Upper lobe of right lung (tissue), 1 donor: ENCODE results near the gene WDR27. TPM values are rescaled to one million over a fixed set of nuclear protein-coding genes. Genes with fewer than 3 reads are reported as not detected.

ENCODE experiments used
- ATAC-seq: fragments of 200-7000 bp; cut with Tn5 transposase; one replicate; pipeline ENCODE4 v1.9.1; 2020; ENCODE audit warnings: mild to moderate bottlenecking, moderate library complexity
- DNase-seq: peaks from one replicate; pipeline ENCODE4 v3.0.0-alpha.2; 2020
- H3K27ac ChIP-seq: fragments of 200-600 bp; one replicate; pipeline ENCODE4 v1.8.0; 2022
- H3K27me3 ChIP-seq: fragments of 200-600 bp; one replicate; pipeline ENCODE4 v1.8.0; 2022; ENCODE audit warnings: mild to moderate bottlenecking
- H3K36me3 ChIP-seq: fragments of 200-600 bp; one replicate; pipeline ENCODE4 v1.8.0; 2022
- H3K4me1 ChIP-seq: fragments of 200-600 bp; one replicate; pipeline ENCODE4 v1.8.0; 2022
- H3K4me3 ChIP-seq: fragments of 200-600 bp; one replicate; pipeline ENCODE4 v1.8.0; 2022; ENCODE audit warnings: mild to moderate bottlenecking
- H3K9me3 ChIP-seq: fragments of 200-600 bp; one replicate; pipeline ENCODE4 v1.8.0; 2022
- CTCF ChIP-seq: fragments of 200-600 bp; IDR thresholded peaks from one replicate; pipeline ENCODE4 v1.8.0; 2022; ENCODE audit warnings: antibody characterized with exemption
- intact Hi-C: fragments of 100-400 bp; cut with DNase I; formaldehyde crosslinking; loops from one replicate; pipeline ENCODE4 v1.11.0; 2022
- total RNA-seq: library from RNA; stranded (reverse); fragmentation: NEBNext Ultra II Directional; extraction: Animal tissue kit (Norgen Biotek cat#: 25700); gene quantifications from one replicate; pipeline ENCODE4 v1.2.1, GENCODE V29; 2021
- donor health status: DM: no; HTN: yes; CAD: no; lungs with severe emphysema.

Gene WDR27
- total RNA-seq, 1 donor from 2014 or later, result 39.0 TPM

GRCh38 chr6:169640983-169641382 lies 60.8 kb downstream of the WDR27 start:
- H3K4me3 ChIP-seq, result no peak overlapping the region
- no peaks in the 10 kb centered on the region for H3K27me3 ChIP-seq
- intact Hi-C loops, result no loop called here
- H3K9me3 ChIP-seq, result no peaks in the 10 kb centered on the region
- no peak for DNase-seq
- TF ChIP-seq CTCF, result no peak
- H3K36me3 ChIP-seq, result no peaks in the 10 kb centered on the region
- no peaks in the 10 kb centered on the region for H3K4me1 ChIP-seq
- ATAC-seq, result peak; percentile 10
- no peak overlapping the region for H3K27ac ChIP-seq

DNA sequence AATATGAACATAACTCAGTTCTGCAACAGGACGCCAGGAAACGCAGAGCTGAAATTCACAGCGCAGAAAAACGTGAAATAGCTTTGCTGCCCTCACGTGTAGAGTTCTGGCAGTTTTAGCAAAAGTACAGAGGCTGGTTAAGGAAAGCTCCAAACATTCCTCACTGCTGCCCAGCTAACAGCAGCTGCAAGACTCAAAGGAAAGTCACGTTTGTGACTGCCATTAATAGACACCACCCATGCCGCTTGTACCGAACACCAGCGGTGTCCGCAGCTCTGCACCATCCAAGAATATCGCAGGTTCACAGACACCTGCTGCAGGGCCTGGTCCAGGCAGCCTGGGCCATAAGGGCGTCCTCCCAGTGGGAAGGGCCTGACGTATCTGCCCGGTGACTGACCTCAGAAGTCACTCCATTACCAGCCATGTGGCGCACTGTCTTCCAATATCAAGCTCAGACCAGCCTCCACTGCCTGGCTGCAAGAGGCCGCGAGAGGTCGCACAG lies 61.4 kb downstream of the WDR27 start:
- Histone ChIP-seq H3K4me3 (no peak overlapping the region), H3K9me3 (no peaks in the 10 kb centered on the region), H3K36me3 (no peaks in the 10 kb centered on the region), H3K27ac (no peak overlapping the region), H3K4me1 (no peaks in the 10 kb centered on the region), H3K27me3 (no peaks in the 10 kb centered on the region)
- DNase-seq (no peak), ATAC-seq (peak; percentile 27)
- no peak for TF ChIP-seq CTCF
- intact Hi-C loops, result no loop called here

- H3K36me3 ChIP-seq, result no peaks in the 10 kb centered on the region
- H3K27ac ChIP-seq, result no peak overlapping the region
- no peaks in the 10 kb centered on the region for H3K27me3 ChIP-seq
- H3K9me3 ChIP-seq, result no peaks in the 10 kb centered on the region
- no peak for TF ChIP-seq CTCF
- H3K4me3 ChIP-seq, result no peak overlapping the region
- intact Hi-C loops, result no loop called here
- DNase-seq (no peak), ATAC-seq (peak; percentile 9)
- H3K4me1 ChIP-seq, result no peaks in the 10 kb centered on the region
Observed at GRCh38 chr6:169639653-169640278, 62.1 kb downstream of the WDR27 start.

- Histone ChIP-seq H3K27ac (no peak overlapping the region), H3K27me3 (no peaks in the 10 kb centered on the region), H3K36me3 (peaks cover 4% of the 10 kb centered on the region), H3K9me3 (no peaks in the 10 kb centered on the region), H3K4me1 (no peaks in the 10 kb centered on the region), H3K4me3 (no peak overlapping the region)
- peak; percentile 39 for ATAC-seq
- DNase-seq, result no peak
- TF ChIP-seq CTCF, result no peak
- intact Hi-C loops, result no loop called here
Observed at GRCh38 chr6:169638915-169639314, 62.9 kb downstream of the WDR27 start.

DNA sequence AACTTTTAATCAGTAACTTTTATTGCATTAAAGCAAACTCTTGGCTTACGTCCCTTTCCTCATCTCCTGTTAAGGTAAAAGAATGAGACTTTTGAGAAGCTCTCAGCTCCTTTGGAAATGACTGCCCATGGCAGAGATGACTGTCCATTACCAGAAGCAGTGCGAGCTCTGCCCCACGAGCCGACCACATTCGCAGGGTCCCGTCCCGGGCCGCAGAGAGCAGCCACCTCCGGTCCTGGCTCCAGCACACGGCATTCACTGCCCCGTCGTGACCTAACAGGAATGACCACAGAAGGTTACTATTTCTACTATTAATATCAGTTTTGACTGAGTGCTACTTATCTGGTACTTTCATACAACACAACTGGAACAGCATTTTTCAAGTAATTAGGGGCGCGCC lies 63.4 kb downstream of the WDR27 start:
- H3K27ac ChIP-seq, result no peak overlapping the region
- no peak for TF ChIP-seq CTCF
- H3K36me3 ChIP-seq, result peaks cover 10% of the 10 kb centered on the region
- H3K9me3 ChIP-seq, result no peaks in the 10 kb centered on the region
- no peaks in the 10 kb centered on the region for H3K27me3 ChIP-seq
- H3K4me3 ChIP-seq, result no peak overlapping the region
- H3K4me1 ChIP-seq, result no peaks in the 10 kb centered on the region
- DNase-seq (no peak), ATAC-seq (no peak)
- intact Hi-C loops, result no loop called here

DNA sequence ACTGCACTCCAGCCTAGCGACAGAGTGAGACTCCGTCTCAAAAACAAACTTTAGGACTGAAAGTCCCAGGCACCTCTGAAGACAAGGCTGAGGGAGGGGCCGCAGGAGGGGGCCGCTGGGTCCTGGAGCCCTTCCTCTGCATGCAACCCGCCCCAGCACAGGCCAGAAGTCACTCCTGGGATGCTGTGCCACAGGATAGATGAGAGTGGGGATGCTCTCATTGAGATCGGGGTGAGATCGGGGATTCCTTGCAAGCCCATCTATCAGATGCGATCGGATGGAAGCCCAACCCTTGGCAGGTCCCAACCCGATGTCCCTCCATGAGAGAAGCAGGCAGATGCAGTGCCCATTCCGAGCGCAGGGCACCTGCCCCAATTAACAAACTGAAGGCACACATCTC lies 66.5 kb downstream of the WDR27 start:
- H3K9me3 ChIP-seq, result no peaks in the 10 kb centered on the region
- no peak overlapping the region for H3K4me3 ChIP-seq
- no peak for TF ChIP-seq CTCF
- ATAC-seq (no peak), DNase-seq (no peak)
- no peaks in the 10 kb centered on the region for H3K4me1 ChIP-seq
- no peak overlapping the region for H3K27ac ChIP-seq
- intact Hi-C loops, result no loop called here
- H3K27me3 ChIP-seq, result no peaks in the 10 kb centered on the region
- peaks cover 11% of the 10 kb centered on the region for H3K36me3 ChIP-seq
